HG03575 (cell line): Measurements from ENCODE around the gene OR1L4.

ENCODE experiments used
- ATAC-seq: cut with Tn5 transposase; IDR thresholded peaks from one replicate; pipeline ENCODE4 v1.9.1; 2021; ENCODE audit not compliant: unreplicated experiment, insufficient number of reproducible peaks, low FRiP score; ENCODE audit errors: extremely low read depth

Gene OR1L4, protein sequence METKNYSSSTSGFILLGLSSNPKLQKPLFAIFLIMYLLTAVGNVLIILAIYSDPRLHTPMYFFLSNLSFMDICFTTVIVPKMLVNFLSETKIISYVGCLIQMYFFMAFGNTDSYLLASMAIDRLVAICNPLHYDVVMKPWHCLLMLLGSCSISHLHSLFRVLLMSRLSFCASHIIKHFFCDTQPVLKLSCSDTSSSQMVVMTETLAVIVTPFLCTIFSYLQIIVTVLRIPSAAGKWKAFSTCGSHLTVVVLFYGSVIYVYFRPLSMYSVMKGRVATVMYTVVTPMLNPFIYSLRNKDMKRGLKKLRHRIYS

DNA sequence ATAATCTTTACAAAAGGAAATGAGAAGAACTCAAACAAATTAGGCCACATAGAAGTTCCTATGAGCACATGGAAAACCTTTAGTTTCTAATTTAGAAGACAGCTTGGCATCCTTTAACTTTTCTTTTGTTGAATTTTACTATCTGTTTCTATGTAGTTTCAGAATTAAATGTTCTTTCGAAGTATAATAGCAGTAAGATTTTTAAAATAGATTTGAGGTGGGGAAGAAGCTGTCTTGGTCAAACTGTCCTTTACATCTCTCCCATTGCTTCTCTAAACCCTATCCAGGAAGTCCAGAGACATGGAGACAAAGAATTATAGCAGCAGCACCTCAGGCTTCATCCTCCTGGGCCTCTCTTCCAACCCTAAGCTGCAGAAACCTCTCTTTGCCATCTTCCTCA is at the start of gene OR1L4:
Gene OR1L4 (plus strand): TSS at position 301 of the 400 bp plus-strand sequence. CDS start 0 bp downstream, at position 301.
- no peak for ATAC-seq

DNA sequence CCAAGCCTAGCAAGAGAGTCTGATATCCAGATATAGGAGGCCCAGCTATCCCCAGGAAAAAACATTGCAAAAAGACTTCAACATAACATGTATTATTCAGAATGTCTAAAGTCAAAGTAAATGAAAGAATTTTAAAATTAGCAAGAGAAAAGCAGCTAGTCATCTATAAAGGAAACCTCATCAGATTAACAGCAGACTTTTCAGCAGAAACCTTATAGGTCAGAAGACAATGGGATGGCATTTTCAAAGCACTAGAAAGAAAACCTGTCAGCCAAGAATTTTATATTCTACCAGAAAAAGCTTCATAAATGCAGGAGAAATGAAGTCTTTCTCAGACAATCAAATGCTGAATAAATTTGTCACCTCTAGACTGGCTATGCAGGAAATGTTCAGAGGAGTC is 38.9 kb upstream of the OR1L4 start:
- no peak for ATAC-seq

DNA sequence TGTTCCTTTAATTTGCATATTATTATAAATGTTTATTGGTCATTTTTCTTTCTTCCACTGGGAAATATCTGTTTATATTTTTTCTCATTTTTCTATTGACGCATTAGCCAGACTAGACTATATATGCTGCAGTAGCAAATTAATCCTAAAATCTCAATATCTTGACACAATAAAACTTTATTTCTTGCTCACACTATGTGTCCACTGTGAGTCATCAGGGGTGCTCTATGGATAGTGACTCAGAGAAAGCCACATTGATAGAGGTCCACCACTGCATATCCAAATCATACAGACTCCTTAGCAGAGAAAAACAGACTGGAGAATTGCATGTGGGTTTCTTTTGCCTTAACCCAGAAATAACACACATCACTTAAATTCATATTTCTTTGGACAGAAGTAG is 28.1 kb upstream of the OR1L4 start:
- no peak for ATAC-seq

DNA sequence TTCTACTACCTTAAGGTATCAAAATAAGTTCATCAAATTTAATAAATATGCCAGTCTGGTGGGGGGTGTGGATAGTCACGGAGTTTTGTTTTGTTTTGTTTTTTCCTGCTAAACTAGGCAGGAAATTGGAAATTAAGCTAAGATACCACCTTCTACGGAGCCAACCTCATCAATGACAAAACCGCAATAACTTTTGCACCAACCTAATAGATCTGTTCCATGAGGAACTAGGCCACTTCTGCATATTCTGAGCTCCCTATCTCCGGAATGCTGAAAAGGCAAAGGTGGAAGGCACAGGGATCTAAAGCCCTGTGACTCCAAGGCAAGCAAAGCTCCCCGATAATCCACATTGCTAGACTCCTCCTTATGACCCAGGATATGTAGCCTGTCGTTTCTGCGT is 5.8 kb upstream of the OR1L4 start:
- no peak for ATAC-seq

DNA sequence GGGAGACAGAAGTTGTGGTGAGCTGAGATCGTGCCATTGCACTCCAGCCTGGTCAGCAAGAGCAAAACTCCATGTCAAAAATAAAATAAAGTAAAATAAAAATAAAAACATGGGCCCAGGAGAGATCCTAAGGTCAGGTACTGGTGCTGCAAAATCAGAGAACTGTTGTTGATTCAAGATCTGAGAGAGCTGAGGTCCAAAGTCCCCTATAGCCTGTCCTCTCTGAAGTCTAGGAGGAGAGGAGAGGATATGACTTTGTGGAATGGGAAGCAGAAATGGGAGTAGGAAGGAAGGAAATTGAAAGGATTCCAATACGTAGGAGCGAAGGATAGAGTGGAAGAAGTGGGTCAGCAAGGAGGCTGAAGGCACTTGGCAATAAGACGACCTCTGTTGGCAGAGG is 4.6 kb upstream of the OR1L4 start:
- ATAC-seq: no peak

DNA sequence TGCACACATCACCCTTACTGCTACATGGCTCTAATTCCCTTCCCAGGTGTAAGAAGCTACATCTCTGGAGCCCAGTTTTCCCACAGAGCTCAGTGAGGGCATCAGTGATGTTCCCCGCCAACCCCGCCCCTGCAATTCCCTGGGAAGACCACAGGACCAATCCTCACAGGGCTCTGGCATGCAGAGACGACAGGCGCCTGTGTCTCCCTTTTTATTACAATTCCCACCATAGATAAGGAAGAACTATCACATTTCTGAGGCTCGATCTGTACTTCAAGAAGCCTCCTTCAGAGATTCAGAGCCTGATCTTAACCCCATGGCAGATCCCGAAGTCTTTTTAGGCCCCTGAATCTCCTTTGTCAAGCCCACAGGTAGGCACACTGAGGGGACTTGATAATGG is 18.2 kb downstream of the OR1L4 start, which contains the start of gene OR1L6:
Gene OR1L6 (plus strand): TSS at position 301 of the 400 bp plus-strand sequence. CDS start 7,545 bp downstream, outside the sequence.
- no peak for ATAC-seq

DNA sequence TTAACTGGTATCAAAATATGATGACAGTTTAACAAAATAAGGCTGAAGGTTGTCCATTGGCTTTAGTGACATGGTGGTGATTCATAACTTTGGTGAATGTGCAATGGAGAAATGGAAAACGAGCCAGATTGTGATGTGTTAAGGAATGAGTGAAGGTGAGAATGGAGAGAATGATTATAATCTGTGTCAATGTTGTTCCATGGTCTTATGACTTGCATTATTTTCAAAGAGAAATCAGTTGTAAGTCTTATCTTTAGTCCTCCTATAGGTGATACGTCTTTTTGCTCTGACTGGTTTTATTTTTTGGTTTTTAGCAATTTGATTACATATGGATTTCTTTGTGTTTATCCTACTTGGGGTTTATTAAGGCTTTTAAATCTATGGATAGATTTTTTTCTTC is 31.0 kb downstream of the OR1L4 start:
- no peak for ATAC-seq

DNA sequence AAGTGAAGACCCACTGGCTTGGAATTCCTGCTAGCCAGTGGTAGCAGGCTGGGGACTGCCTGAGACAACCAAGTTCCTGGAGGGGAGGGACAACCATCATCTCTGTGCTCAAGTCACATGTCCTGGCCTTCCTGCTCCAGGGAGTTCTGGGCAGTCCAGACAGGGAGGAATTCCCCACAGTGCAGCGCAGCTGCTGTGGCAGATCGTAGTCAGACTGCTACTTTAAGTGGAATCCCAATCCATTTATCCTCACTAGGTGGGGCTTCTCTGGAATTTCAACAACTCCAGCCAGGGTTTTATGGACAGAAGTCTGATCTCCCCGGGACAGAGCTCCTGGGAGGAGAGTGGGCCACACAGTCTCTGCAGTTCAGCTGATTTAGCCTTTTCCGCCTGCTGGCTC is 44.0 kb downstream of the OR1L4 start:
- no peak for ATAC-seq
